HAP-1 (cell line): Measurements from ENCODE around the gene SINHCAF.
A peak's percentile ranks its signal among the peaks of the same experiment; 100 is the strongest.
"Not testable (repeated sequence)": the region's sequence is repeated elsewhere in the genome, so short reads cannot be mapped to it uniquely, and the experiment has no call there.

ENCODE experiments used
- DNase-seq, 2 experiments: peaks; one replicate each; pipeline ENCODE4 v3.0.0-alpha.2; 2016 to 2020; ENCODE audit warnings: low spot score in 2 of 2
- H3K27me3 ChIP-seq: fragments of 250-450 bp; sonication (Bioruptor Pico); 2 replicates; pipeline ENCODE4 v1.5.1; 2020; ENCODE audit warnings: low read depth, mild to moderate bottlenecking, moderate library complexity
- H3K36me3 ChIP-seq: fragments of 250-450 bp; sonication (Bioruptor Pico); replicated peaks from 2 replicates; pipeline ENCODE4 v1.5.1; 2020; ENCODE audit warnings: mild to moderate bottlenecking
- H3K4me1 ChIP-seq: fragments of 250-450 bp; sonication (Bioruptor Pico); 2 replicates; pipeline ENCODE4 v1.5.1; 2020; ENCODE audit warnings: mild to moderate bottlenecking
- H3K4me3 ChIP-seq: fragments of 250-450 bp; sonication (Bioruptor Pico); 2 replicates; pipeline ENCODE4 v1.5.1; 2020; ENCODE audit warnings: mild to moderate bottlenecking, moderate library complexity
- H3K9me3 ChIP-seq: fragments of 250-450 bp; sonication (Bioruptor Pico); 2 replicates; pipeline ENCODE4 v1.5.1; 2020; ENCODE audit warnings: mild to moderate bottlenecking, moderate library complexity
- in situ Hi-C: fragments of 300-500 bp; cut with MboI; formaldehyde crosslinking; loops from 3 replicates; pipeline ENCODE4 v1.14.3; 2020; ENCODE audit warnings: low sequenced_read_pairs, inconsistent platforms, mixed read lengths

The SINHCAF gene

DNA sequence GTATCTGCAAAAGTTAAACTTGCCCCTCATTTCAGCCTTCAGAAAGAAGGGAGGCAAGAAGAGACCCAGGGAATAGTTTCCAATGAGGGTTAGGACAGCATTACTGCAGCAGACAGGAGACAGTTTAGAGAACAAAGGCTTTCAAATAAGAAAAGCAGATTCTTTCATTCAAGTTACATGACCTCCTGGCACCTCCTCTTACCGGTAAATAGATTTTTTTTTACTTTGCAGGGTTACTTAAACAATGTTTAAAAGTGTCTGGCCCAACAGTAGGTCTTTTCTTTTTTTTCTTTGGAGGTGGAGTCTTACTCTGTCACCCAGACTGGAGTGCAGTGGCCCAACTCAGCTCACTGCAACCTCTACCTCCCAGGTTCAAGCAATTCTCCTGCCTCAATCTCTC, 47.1 kb downstream of the SINHCAF start:
- Histone ChIP-seq H3K4me1 (peaks cover 14% of the 10 kb centered on the region), H3K36me3 (peaks cover 43% of the 10 kb centered on the region), H3K4me3 (no peak overlapping the region), H3K9me3 (no peaks in the 10 kb centered on the region), H3K27me3 (no peaks in the 10 kb centered on the region)
- in situ Hi-C loops: no loop called here
- peak in 1 of 2 experiments; percentile 25 for DNase-seq

DNA sequence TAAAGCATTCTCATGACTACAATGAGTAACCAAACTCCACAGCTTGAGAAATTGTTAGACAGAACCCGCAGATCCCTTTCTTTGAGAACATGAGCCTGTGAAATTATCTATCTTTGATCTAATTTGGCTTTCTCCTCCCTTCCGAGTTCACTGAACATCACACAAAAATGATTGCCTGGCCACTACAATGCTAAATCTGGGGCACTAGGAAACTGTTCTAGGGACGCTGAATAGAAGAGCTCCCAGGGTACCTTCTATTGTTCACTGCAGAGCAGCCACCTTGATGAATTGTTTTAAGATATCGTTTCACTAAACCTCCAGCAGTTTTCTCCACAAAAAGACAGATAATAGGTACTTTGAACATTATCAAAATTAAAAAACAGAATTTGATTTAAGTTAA, 47.5 kb downstream of the SINHCAF start:
- no peak for DNase-seq
- Histone ChIP-seq H3K36me3 (peaks cover 39% of the 10 kb centered on the region), H3K4me1 (peaks cover 14% of the 10 kb centered on the region), H3K4me3 (no peak overlapping the region), H3K27me3 (no peaks in the 10 kb centered on the region), H3K9me3 (no peaks in the 10 kb centered on the region)
- in situ Hi-C loops: no loop called here

DNA sequence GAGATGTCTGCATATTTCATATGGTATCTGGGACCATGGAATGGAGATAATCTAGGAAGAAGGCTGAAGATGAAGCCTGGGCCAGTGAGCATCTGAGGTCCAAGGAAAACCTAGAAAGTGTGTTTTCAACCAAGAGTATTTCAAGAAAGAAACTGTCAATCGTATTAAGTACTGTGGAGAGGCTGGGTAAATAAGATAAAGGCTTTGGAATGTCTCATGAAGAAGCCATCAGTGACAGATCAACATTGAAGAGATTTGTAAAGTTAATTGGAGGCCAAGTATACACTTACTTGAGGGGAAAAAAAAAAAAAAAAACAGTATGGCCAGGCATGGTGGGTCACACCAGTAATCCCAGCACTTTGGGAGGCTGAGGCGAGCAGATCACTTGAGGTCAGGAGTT, 48.9 kb downstream of the SINHCAF start:
- Histone ChIP-seq H3K4me1 (peaks cover 14% of the 10 kb centered on the region), H3K9me3 (no peaks in the 10 kb centered on the region), H3K27me3 (no peaks in the 10 kb centered on the region), H3K4me3 (no peak overlapping the region), H3K36me3 (peaks cover 30% of the 10 kb centered on the region)
- no peak for DNase-seq
- in situ Hi-C loops: no loop called here

DNA sequence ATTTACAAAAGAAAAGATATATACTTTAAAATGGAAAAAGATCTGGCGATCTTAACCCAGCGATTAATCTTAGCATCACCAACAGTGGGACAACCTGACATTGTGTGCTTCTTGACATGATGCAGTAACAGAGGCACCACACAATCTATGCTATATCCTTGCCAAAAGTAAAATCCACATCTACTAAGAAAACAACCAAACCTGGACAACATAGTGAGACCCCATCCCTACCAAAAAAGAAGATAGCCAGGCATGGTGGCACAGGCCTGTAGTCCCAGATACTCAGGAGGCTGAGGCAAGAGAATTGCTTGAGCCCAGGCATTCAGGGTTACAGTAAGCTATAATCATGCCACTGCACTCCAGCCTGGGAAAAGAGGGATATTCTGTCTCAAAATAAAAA, 50.5 kb downstream of the SINHCAF start:
- H3K27me3 ChIP-seq: no peaks in the 10 kb centered on the region
- peaks cover 29% of the 10 kb centered on the region for H3K36me3 ChIP-seq
- no peak for DNase-seq
- peaks cover 14% of the 10 kb centered on the region for H3K4me1 ChIP-seq
- no peak overlapping the region for H3K4me3 ChIP-seq
- H3K9me3 ChIP-seq: no peaks in the 10 kb centered on the region
- in situ Hi-C loops: no loop called here

DNA sequence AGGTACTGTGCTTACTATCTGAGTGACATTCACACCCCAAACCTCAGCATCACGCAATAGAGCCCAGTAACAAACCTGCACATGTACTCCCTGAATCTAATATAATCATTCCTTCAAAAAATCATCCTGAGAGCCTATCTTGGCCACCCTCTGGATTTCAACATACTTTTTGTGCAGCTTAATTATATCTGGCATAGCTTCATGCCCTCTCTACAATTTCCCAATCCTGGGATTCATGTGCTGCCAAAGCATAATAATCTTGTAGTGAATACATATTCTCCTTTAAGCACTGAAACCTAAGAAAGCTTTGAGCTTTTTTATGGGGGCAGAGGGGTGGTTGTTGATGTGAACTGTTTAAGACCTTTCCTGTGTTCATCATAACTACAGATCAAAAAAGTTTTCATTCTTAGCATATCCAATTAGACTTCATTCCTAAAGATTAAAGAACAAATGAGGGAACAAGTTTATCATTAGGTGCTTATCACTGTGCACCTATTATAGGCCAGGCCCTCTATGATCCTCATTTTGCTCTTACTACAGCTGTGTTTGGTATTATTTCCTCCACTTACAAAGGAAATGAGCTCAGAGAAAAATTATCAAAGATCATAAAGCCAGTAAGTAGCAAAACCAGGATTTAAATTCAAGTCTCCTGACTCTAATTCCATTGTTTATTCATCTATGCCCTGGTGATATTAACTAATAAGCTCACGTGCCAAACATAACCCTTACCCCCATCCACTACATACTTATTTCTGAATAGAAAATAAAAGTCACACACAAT, 51.2 kb downstream of the SINHCAF start:
- no peak for DNase-seq
- Histone ChIP-seq H3K27me3 (no peaks in the 10 kb centered on the region), H3K4me1 (peaks cover 12% of the 10 kb centered on the region), H3K9me3 (no peaks in the 10 kb centered on the region), H3K4me3 (no peak overlapping the region), H3K36me3 (peaks cover 23% of the 10 kb centered on the region)
- in situ Hi-C loops: no loop called here

DNA sequence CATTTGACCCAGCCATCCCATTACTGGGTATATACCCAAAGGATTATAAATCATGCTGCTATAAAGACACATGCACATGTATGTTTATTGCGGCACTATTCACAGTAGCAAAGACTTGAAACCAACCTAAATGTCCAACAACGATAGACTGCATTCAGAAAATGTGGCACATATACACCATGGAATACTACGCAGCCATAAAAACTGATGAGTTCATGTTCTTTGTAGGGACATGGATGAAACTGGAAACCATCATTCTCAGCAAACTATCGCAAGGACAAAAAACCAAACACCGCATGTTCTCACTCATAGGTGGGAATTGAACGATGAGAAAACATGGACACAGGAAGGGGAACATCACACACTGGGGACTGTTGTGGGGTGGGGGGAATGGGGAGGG, 52.2 kb downstream of the SINHCAF start:
- DNase-seq, H3K4me3 ChIP-seq, H3K4me1 ChIP-seq, H3K9me3 ChIP-seq, H3K27me3 ChIP-seq, in situ Hi-C loops: not testable (repeated sequence)
- H3K36me3 ChIP-seq: peaks cover 20% of the 10 kb centered on the region

DNA sequence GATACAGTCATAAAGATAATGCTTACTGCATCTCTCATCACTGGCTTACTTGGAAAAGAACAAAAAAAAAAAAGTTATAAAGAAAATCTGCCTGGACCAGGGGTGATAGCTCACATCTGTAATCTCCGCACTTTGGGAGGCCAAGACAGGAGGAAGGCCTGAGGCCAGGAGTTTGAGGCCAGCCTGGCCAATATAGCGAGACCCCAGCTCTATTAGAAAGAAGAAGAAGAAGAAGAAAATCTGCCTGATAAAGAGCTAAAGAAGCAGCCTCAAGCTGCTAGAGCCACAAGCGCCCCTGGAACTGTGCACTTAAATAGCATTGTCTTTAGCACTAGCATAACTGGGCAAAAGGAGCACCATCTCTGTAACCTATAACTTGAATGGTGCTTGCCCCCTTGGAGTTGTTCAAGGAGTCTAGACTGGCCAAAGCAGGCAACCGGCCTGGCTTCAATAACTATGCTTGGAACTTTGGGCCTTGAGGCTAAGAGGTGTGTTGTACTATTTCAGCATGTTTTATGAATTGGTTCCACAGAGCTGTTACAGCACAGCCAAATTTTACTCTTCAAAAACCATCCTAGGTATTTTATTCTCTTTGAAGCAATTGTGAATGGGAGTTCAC, 53.2 kb downstream of the SINHCAF start:
- H3K4me3 ChIP-seq: no peak overlapping the region
- H3K9me3 ChIP-seq: no peaks in the 10 kb centered on the region
- H3K4me1 ChIP-seq: no peaks in the 10 kb centered on the region
- no peak for DNase-seq
- H3K36me3 ChIP-seq: peaks cover 17% of the 10 kb centered on the region
- no peaks in the 10 kb centered on the region for H3K27me3 ChIP-seq
- in situ Hi-C loops: no loop called here

DNA sequence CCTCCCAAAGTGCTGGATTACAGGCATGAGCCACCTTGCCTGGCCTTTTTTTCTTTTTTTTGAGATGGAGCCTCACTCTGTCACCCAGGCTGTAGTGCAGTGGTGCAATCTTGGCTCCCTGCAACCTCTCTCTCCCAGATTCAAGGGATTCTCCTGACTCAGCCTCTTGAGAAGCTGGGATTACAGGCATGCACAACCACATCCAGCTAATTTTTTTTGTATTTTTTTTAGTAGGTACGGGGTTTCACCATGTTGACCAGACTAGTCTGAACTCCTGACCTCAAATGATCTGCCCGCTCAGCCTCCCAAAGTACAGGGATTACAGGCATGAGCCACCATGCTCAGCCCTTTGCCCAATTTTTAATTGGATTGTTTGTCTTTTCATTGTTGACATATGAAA, 58.0 kb downstream of the SINHCAF start:
- in situ Hi-C loops: no loop called here
- H3K27me3 ChIP-seq: no peaks in the 10 kb centered on the region
- H3K4me1 ChIP-seq: no peaks in the 10 kb centered on the region
- no peak for DNase-seq
- H3K9me3 ChIP-seq: no peaks in the 10 kb centered on the region
- H3K36me3 ChIP-seq: peaks cover 5% of the 10 kb centered on the region
- no peak overlapping the region for H3K4me3 ChIP-seq

DNA sequence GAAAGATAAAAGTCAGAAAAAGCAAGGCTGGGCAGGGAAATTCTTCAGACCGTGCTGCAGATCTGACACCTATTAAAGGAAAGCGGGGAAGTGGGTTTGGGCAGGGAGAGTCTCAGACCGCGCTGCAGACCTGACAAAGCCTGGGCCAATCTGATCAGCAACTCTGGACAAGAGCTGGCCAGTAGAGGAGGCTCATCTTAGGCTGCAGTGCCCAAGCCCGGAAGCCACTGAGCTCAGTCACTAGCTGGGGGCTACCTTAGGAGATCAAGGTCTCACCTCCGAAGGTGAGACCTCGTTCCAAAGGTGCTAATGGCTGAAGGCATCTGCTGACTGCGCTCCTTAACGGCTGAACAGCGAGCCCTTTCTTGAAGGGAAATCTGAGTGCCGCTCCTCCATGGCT, 60.2 kb downstream of the SINHCAF start:
- H3K9me3 ChIP-seq: no peaks in the 10 kb centered on the region
- H3K36me3 ChIP-seq: no peaks in the 10 kb centered on the region
- no peak overlapping the region for H3K4me3 ChIP-seq
- H3K4me1 ChIP-seq: peaks cover 2% of the 10 kb centered on the region; the same call in 1 of the 2 replicates
- no peaks in the 10 kb centered on the region for H3K27me3 ChIP-seq
- in situ Hi-C loops: no loop called here
- DNase-seq: no peak

DNA sequence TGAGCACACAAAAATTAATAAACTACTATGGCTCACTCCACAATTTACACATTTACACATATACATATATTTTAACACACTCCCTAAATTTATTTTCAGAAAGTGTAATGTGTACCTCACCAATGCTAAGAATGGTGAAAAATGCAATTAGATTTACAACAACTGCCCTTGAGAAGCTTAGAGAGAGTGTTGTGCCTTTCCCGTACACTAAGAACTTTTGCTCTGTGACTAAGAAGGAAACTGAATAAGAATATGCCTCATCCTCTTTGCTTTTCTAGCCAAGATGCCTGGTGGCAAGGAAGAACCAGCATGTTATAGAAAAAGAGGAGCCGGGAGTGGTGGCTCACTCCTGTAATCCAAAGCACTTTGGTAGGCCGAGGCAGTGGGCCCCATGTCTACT, 62.3 kb downstream of the SINHCAF start:
- no peaks in the 10 kb centered on the region for H3K9me3 ChIP-seq
- no peaks in the 10 kb centered on the region for H3K27me3 ChIP-seq
- H3K36me3 ChIP-seq: no peaks in the 10 kb centered on the region
- DNase-seq: no peak
- in situ Hi-C loops: no loop called here
- no peak overlapping the region for H3K4me3 ChIP-seq
- H3K4me1 ChIP-seq: peaks cover 2% of the 10 kb centered on the region; the same call in 1 of the 2 replicates

DNA sequence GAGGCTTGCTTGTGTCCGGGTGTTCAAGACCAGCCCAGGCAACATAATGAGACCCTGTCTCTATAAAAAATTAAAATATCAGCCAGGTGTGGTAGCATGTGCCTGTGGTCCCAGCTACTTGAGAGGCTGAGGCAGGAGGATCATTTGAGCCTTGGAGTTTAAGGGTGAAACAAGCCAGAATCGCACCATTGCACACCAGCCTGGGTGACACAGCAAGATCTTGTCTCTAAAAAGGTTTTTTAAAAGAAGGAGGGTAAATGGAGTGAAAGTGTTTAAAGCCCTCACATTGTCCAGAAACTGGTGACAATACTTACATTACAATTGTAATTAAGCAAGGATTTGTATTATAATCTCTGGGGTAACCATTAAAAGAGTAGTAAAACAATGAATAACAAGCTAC, 64.2 kb downstream of the SINHCAF start:
- no peak overlapping the region for H3K4me3 ChIP-seq
- DNase-seq: peak in 1 of 2 experiments; percentile 22
- peaks cover 2% of the 10 kb centered on the region; the same call in 1 of the 2 replicates for H3K4me1 ChIP-seq
- H3K9me3 ChIP-seq: no peaks in the 10 kb centered on the region
- in situ Hi-C loops: no loop called here
- no peaks in the 10 kb centered on the region for H3K36me3 ChIP-seq
- H3K27me3 ChIP-seq: no peaks in the 10 kb centered on the region

DNA sequence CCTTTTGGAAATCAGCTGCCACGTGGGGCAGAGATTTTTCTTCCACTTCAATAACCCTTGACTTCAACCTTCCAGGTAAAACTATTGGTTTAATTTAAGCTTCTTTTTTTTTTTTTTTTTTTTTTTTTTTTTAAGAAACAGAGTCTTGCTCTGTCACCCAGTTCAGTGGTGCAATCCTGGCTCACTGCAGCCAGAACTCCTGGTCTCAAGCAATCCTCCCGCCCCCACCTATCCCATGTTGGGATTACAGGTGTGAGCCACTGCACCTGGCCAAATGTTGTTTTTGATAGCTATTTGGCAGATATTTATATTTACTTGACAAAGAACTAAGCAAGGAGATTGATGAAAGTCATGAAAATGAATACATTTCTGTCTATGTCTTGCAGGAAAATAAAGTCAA, 65.1 kb downstream of the SINHCAF start:
- Histone ChIP-seq H3K4me3 (no peak overlapping the region), H3K9me3 (no peaks in the 10 kb centered on the region), H3K27me3 (no peaks in the 10 kb centered on the region), H3K4me1 (peaks cover 2% of the 10 kb centered on the region; the same call in 1 of the 2 replicates), H3K36me3 (no peaks in the 10 kb centered on the region)
- DNase-seq: no peak
- in situ Hi-C loops: no loop called here

DNA sequence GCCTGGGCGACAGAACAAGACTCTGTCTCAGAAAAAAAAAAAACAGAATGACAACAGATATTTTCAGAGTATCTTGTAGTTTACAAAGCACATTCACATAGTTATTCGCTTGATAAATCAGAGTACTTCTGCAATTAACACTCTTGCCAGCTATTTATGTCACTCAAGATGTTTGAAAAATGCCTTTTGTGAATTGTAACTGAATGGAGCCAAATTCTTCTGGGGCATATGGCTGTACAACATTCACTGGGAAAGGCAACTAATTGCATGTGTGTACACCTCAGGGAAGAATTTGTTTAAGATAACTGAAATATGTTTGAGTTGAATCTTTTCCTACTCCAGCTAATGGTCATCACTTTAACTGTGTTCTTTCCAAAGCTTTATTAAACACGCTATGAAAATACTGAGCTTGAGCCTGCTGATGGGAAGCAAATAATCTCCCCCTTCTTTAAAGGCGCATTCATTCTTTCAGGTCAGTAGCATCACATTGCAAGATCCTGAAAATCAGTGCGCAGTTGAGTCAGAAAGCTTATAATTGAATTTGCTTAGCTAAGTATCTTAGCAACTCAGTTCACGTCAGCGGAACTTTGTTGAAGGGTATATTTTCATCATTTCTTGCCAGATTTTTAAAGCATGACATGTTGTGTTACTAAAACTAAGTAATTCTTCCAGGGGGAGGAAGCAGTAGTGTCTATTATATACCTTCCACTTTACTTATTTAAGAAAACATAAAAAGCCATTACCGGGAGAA, 66.6 kb downstream of the SINHCAF start:
- in situ Hi-C loops: no loop called here
- H3K9me3 ChIP-seq: no peaks in the 10 kb centered on the region
- DNase-seq: no peak

DNA sequence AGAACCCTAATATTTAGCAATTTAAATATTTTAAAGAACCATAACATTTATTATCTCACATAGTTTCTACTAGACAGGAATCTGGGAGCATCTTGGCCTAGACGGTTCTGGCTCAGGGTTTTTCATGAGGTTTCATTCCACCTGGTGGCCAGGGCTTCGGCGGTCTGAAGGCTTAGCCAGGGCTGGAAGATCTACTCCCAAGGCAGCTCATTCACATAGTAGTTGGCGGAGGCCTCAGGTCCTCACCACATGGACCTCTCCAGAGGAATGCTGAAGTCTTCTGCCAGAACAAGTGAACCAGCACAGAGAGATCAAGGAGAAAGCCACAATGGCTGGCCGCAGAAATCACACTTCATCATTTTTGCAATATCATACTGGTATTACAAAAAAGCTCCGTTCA, 68.2 kb downstream of the SINHCAF start:
- H3K4me1 ChIP-seq: peaks cover 2% of the 10 kb centered on the region; the same call in 1 of the 2 replicates
- H3K9me3 ChIP-seq: no peaks in the 10 kb centered on the region
- in situ Hi-C loops: no loop called here
- no peak overlapping the region for H3K4me3 ChIP-seq
- DNase-seq: no peak
- H3K27me3 ChIP-seq: no peaks in the 10 kb centered on the region
- H3K36me3 ChIP-seq: no peaks in the 10 kb centered on the region

More for the DNA sequence above, 66.6 kb downstream of the SINHCAF start:
- Histone ChIP-seq H3K36me3 (no peaks in the 10 kb centered on the region), H3K4me3 (no peak overlapping the region), H3K27me3 (no peaks in the 10 kb centered on the region), H3K4me1 (peaks cover 2% of the 10 kb centered on the region; the same call in 1 of the 2 replicates)
